HL-60 (cell line): ENCODE data around the gene ZNF24.

Source experiments
- DNase-seq, 2 experiments: peaks; one replicate each; pipeline ENCODE4 v3.0.0-alpha.2; 2010 to 2020; ENCODE audit warnings: low read depth in 1 of 2, low spot score in 1 of 2
- H3K27ac ChIP-seq: fragments of 250-450 bp; sonication (Bioruptor Pico); replicated peaks from 2 replicates; pipeline ENCODE4 v1.5.1; 2020; ENCODE audit warnings: mild to moderate bottlenecking, moderate library complexity
- H3K27me3 ChIP-seq: fragments of 250-450 bp; sonication (Bioruptor Pico); 2 replicates; pipeline ENCODE4 v1.5.1; 2021; ENCODE audit warnings: mild to moderate bottlenecking, moderate library complexity; ENCODE audit not compliant: insufficient read depth, poor library complexity, severe bottlenecking
- H3K4me3 ChIP-seq: replicated peaks from 2 replicates; pipeline ENCODE4 v1.5.1; 2011; ENCODE audit warnings: mild to moderate bottlenecking, control low read depth, low read length; ENCODE audit not compliant: insufficient read depth
- CTCF ChIP-seq: IDR thresholded peaks from one replicate; pipeline ENCODE4 v1.5.1; 2011; ENCODE audit warnings: low read length, control low read depth, inconsistent platforms; ENCODE audit not compliant: insufficient read depth
- GABPA ChIP-seq: IDR thresholded peaks from 2 replicates; pipeline ENCODE4 v1.6.1; 2012; ENCODE audit warnings: low read depth
- POLR2AphosphoS5 ChIP-seq: IDR thresholded peaks from 2 replicates; pipeline ENCODE4 v1.6.1; 2012; ENCODE audit warnings: low read depth
- SPI1 ChIP-seq: IDR thresholded peaks from 2 replicates; pipeline ENCODE4 v1.6.1; 2012; ENCODE audit warnings: low read depth, mild to moderate bottlenecking, borderline replicate concordance
- TF ChIP-seq, protein P1 (sequence below): IDR thresholded peaks from 2 replicates; pipeline ENCODE4 v1.6.1; 2012; ENCODE audit warnings: low read depth; ENCODE audit not compliant: insufficient replicate concordance

Gene ZNF24

GRCh38 chr18:35390951-35391700 lies 46.9 kb upstream of the ZNF24 start:
- no peak for TF ChIP-seq GABPA
- peak; percentile 89 for TF ChIP-seq SPI1
- TF ChIP-seq CTCF, result no peak
- TF ChIP-seq, protein P1, sequence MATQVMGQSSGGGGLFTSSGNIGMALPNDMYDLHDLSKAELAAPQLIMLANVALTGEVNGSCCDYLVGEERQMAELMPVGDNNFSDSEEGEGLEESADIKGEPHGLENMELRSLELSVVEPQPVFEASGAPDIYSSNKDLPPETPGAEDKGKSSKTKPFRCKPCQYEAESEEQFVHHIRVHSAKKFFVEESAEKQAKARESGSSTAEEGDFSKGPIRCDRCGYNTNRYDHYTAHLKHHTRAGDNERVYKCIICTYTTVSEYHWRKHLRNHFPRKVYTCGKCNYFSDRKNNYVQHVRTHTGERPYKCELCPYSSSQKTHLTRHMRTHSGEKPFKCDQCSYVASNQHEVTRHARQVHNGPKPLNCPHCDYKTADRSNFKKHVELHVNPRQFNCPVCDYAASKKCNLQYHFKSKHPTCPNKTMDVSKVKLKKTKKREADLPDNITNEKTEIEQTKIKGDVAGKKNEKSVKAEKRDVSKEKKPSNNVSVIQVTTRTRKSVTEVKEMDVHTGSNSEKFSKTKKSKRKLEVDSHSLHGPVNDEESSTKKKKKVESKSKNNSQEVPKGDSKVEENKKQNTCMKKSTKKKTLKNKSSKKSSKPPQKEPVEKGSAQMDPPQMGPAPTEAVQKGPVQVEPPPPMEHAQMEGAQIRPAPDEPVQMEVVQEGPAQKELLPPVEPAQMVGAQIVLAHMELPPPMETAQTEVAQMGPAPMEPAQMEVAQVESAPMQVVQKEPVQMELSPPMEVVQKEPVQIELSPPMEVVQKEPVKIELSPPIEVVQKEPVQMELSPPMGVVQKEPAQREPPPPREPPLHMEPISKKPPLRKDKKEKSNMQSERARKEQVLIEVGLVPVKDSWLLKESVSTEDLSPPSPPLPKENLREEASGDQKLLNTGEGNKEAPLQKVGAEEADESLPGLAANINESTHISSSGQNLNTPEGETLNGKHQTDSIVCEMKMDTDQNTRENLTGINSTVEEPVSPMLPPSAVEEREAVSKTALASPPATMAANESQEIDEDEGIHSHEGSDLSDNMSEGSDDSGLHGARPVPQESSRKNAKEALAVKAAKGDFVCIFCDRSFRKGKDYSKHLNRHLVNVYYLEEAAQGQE, result no peak
- no peak for TF ChIP-seq POLR2AphosphoS5
- no peak for DNase-seq
- H3K4me3 ChIP-seq, result no peak overlapping the region
- no peak overlapping the region for H3K27ac ChIP-seq
- no peaks in the 10 kb centered on the region for H3K27me3 ChIP-seq

- no peak for TF ChIP-seq GABPA
- TF ChIP-seq CTCF, result no peak
- TF ChIP-seq, protein P1, result no peak
- no peak for TF ChIP-seq SPI1
- no peak for TF ChIP-seq POLR2AphosphoS5
- no peak overlapping the region for H3K27ac ChIP-seq
- no peaks in the 10 kb centered on the region for H3K27me3 ChIP-seq
- no peak for DNase-seq
- H3K4me3 ChIP-seq, result no peak overlapping the region
These were observed 44.9 kb upstream of the ZNF24 start for GRCh38 chr18:35389095-35389618.

GRCh38 chr18:35387152-35387571 lies 42.9 kb upstream of the ZNF24 start:
- H3K27ac ChIP-seq, result no peak overlapping the region
- TF ChIP-seq, protein P1, result no peak
- TF ChIP-seq CTCF (no peak), POLR2AphosphoS5 (no peak), SPI1 (no peak), GABPA (no peak)
- H3K27me3 ChIP-seq, result no peaks in the 10 kb centered on the region
- H3K4me3 ChIP-seq, result no peak overlapping the region
- no peak for DNase-seq
